H9 (cell line): Measurements from ENCODE around the gene ABCG1. TPM values are rescaled to one million over a fixed set of nuclear protein-coding genes. Genes with fewer than 3 reads are reported as not detected.

Experiments used
- DNase-seq: peaks from one replicate; pipeline ENCODE4 v3.0.0-alpha.2; 2017
- H2AFZ ChIP-seq: one replicate; pipeline ENCODE4 v1.6.1; 2013; ENCODE audit warnings: mild to moderate bottlenecking, low read length, control low read depth, moderate library complexity
- H2AK5ac ChIP-seq: 2 replicates; pipeline ENCODE4 v1.6.1; 2013; ENCODE audit warnings: low read length, control low read depth, mixed read lengths; ENCODE audit not compliant: insufficient read length
- H2BK120ac ChIP-seq: one replicate; pipeline ENCODE4 v1.6.1; 2013; ENCODE audit warnings: low read depth, mild to moderate bottlenecking, low read length, control low read depth, inconsistent platforms; ENCODE audit not compliant: poor library complexity, severe bottlenecking
- H2BK12ac ChIP-seq: 2 replicates; pipeline ENCODE4 v1.6.1; 2013; ENCODE audit warnings: low read length, control low read depth, mixed read lengths, low read depth; ENCODE audit not compliant: insufficient read length
- H2BK15ac ChIP-seq: 2 replicates; pipeline ENCODE4 v1.6.1; 2013; ENCODE audit warnings: low read depth, low read length, control low read depth
- H2BK20ac ChIP-seq: one replicate; pipeline ENCODE4 v1.6.1; 2013; ENCODE audit warnings: low read depth, mild to moderate bottlenecking, low read length, control low read depth, inconsistent platforms; ENCODE audit not compliant: poor library complexity, severe bottlenecking
- H2BK5ac ChIP-seq: 2 replicates; pipeline ENCODE4 v1.6.1; 2013; ENCODE audit warnings: low read length, control low read depth, mixed read lengths; ENCODE audit not compliant: insufficient read length
- H3K14ac ChIP-seq: 2 replicates; pipeline ENCODE4 v1.6.1; 2013; ENCODE audit warnings: low read length, control low read depth; ENCODE audit not compliant: insufficient read depth
- H3K18ac ChIP-seq: 2 replicates; pipeline ENCODE4 v1.6.1; 2013; ENCODE audit warnings: low read depth, mild to moderate bottlenecking, mixed read lengths, low read length, control low read depth; ENCODE audit not compliant: insufficient read length
- H3K23ac ChIP-seq: 2 replicates; pipeline ENCODE4 v1.6.1; 2013; ENCODE audit warnings: low read length, control low read depth, mixed read lengths, low read depth; ENCODE audit not compliant: insufficient read length
- H3K23me2 ChIP-seq: 2 replicates; pipeline ENCODE4 v1.6.1; 2013; ENCODE audit warnings: low read depth, mild to moderate bottlenecking, mixed read lengths, low read length, control low read depth; ENCODE audit not compliant: insufficient read length, poor library complexity, severe bottlenecking
- H3K27ac ChIP-seq: 2 replicates; pipeline ENCODE4 v1.5.1; 2013; ENCODE audit warnings: low read length, control low read depth, mixed read lengths, low read depth; ENCODE audit not compliant: insufficient read length
- H3K27me3 ChIP-seq: 2 replicates; pipeline ENCODE4 v1.6.1; 2013; ENCODE audit warnings: low read length, control low read depth, inconsistent platforms; ENCODE audit not compliant: insufficient read depth
- H3K4ac ChIP-seq: 2 replicates; pipeline ENCODE4 v1.6.1; 2013; ENCODE audit warnings: low read depth, mild to moderate bottlenecking, control low read depth, inconsistent platforms, low read length, moderate library complexity
- H3K4me1 ChIP-seq: 2 replicates; pipeline ENCODE4 v1.6.1; 2013; ENCODE audit warnings: low read length, control low read depth, inconsistent platforms; ENCODE audit not compliant: insufficient read depth
- H3K4me2 ChIP-seq: 2 replicates; pipeline ENCODE4 v1.6.1; 2013; ENCODE audit warnings: low read length, control low read depth, mixed read lengths; ENCODE audit not compliant: insufficient read length, insufficient read depth
- H3K56ac ChIP-seq: 2 replicates; pipeline ENCODE4 v1.6.1; 2013; ENCODE audit warnings: low read depth, mild to moderate bottlenecking, mixed read lengths, low read length, control low read depth; ENCODE audit not compliant: insufficient read length
- H3K79me1 ChIP-seq: 2 replicates; pipeline ENCODE4 v1.6.1; 2013; ENCODE audit warnings: low read depth, mild to moderate bottlenecking, moderate library complexity, low read length, control low read depth, inconsistent platforms; ENCODE audit not compliant: insufficient read depth, poor library complexity, severe bottlenecking
- H3K79me2 ChIP-seq: 2 replicates; pipeline ENCODE4 v1.6.1; 2013; ENCODE audit warnings: low read length, control low read depth, inconsistent platforms; ENCODE audit not compliant: insufficient read depth
- H3K9ac ChIP-seq: 2 replicates; pipeline ENCODE4 v1.6.1; 2013; ENCODE audit warnings: low read length, control low read depth, mixed read lengths; ENCODE audit not compliant: insufficient read length; ENCODE audit errors: extremely low read depth
- H3K9me3 ChIP-seq: one replicate; pipeline ENCODE4 v1.6.1; 2013; ENCODE audit warnings: low read depth, low read length, inconsistent platforms; ENCODE audit not compliant: control insufficient read depth
- H3T11ph ChIP-seq: one replicate; pipeline ENCODE4 v1.6.1; 2013; ENCODE audit warnings: mild to moderate bottlenecking, low read length, control low read depth, inconsistent platforms
- H4K20me1 ChIP-seq: one replicate; pipeline ENCODE4 v1.6.1; 2013; ENCODE audit not compliant: control insufficient read depth, insufficient read length, insufficient read depth
- H4K5ac ChIP-seq: 2 replicates; pipeline ENCODE4 v1.6.1; 2013; ENCODE audit warnings: low read depth, mild to moderate bottlenecking, mixed read lengths, low read length, control low read depth; ENCODE audit not compliant: insufficient read length
- H4K8ac ChIP-seq: replicated peaks from 2 replicates; pipeline ENCODE4 v1.6.1; 2013; ENCODE audit warnings: low read length, control low read depth, mixed read lengths, low read depth; ENCODE audit not compliant: insufficient read length
- H4K91ac ChIP-seq: 2 replicates; pipeline ENCODE4 v1.6.1; 2013; ENCODE audit warnings: low read depth, mild to moderate bottlenecking, moderate library complexity, mixed read lengths, low read length, control low read depth; ENCODE audit not compliant: insufficient read length
- H3K27ac Mint-ChIP-seq, 3 experiments: 2 replicates in 2 of 3; 3 replicates in 1 of 3; pipeline ENCODE4 v1.8.0; 2020 to 2021; ENCODE audit warnings: mixed read lengths in 3 of 3, mild to moderate bottlenecking in 1 of 3, moderate library complexity in 1 of 3
- H3K27me3 Mint-ChIP-seq: 2 replicates; pipeline ENCODE4 v1.8.0; 2021; ENCODE audit warnings: low read depth, mild to moderate bottlenecking, moderate library complexity, mixed read lengths
- H3K36me3 Mint-ChIP-seq, 3 experiments: 2 replicates in 2 of 3; 3 replicates in 1 of 3; pipeline ENCODE4 v1.8.0; 2020 to 2021; ENCODE audit warnings: low read depth in 3 of 3, mixed read lengths in 3 of 3; ENCODE audit not compliant: insufficient read depth in 1 of 3
- H3K4me1 Mint-ChIP-seq, 2 experiments: 2 replicates each; pipeline ENCODE4 v1.8.0; 2020; ENCODE audit warnings: mixed read lengths in 2 of 2
- H3K4me3 Mint-ChIP-seq, 2 experiments: 2 replicates in 1 of 2; 3 replicates in 1 of 2; pipeline ENCODE4 v1.8.0; 2020 to 2021; ENCODE audit warnings: mild to moderate bottlenecking in 2 of 2, mixed read lengths in 2 of 2, moderate library complexity in 1 of 2
- H3K9me3 Mint-ChIP-seq, 2 experiments: 2 replicates in 1 of 2; 3 replicates in 1 of 2; pipeline ENCODE4 v1.8.0; 2020; ENCODE audit warnings: mild to moderate bottlenecking in 2 of 2, mixed read lengths in 2 of 2, moderate library complexity in 1 of 2
- WGBS: extraction: QIAGEN DNeasy Blood & Tissue Kit; methylation state at CpG from one replicate; pipeline ENCODE4 v1.1.7; 2013; ENCODE audit warnings: missing lambda C conversion rate, low lambda C conversion rate, mixed read lengths; ENCODE audit not compliant: insufficient read length; ENCODE audit errors: extremely low coverage; 5-methylcytosine and 5-hydroxymethylcytosine counted together
- total RNA-seq: library from RNA; stranded (reverse); gene quantifications from 2 replicates; pipeline ENCODE4 v1.2.1, GENCODE V29; 2021
- TF ChIP-seq, protein P1 (sequence below): fragments of 200-600 bp; sonication (generic); conservative IDR thresholded peaks from 3 replicates; pipeline ENCODE4 v1.8.0; 2021; ENCODE audit warnings: antibody characterized with exemption, mild to moderate bottlenecking

ABCG1 gene
- total RNA-seq, 1 experiment from 2014 or later, result 0.83 TPM

DNA sequence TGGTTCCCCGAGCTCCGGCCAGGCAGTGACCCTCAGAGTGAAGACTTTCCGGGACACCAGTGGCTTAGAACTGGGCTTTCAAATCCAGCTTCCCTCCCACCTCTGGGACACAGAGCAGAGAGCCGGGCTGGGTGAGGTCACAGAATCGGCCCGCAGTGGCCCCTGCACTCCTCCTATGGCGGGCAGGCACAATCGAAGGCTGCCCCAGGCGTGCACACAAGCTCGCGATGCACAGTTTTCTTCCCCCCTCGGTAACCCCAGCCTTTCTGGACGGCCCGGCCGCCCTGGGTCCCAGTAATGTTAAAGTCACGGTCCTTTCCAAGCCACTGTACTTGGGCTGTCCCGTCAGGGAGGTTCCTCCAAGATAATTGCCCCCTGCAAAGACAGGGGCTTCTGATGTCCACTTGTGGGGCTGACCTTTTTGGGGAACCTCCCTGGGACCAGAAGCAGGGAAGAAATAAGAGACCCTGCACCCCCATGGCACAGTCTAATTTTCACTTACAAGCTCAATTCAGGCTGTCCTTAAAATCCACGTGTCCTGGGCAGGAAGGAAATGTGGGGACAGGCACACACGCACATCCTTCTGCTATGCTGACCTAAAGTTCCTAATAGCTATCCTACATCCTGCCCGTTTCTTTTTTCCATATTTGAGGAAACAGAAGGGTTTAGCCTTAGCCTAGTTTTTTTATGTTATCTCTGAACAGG is 82.6 kb downstream of the ABCG1 start:
- no peaks in the 10 kb centered on the region for H3K4me1 ChIP-seq
- H3T11ph ChIP-seq, result no peak overlapping the region
- no peak overlapping the region for H2AK5ac ChIP-seq
- Mint-ChIP-seq H3K36me3 (no peaks in the 10 kb centered on the region), H3K4me3 (no peak overlapping the region), H3K4me1 (peaks cover 16 to 20% of the 10 kb centered on the region in 2 experiments), H3K27me3 (peaks cover 7% of the 10 kb centered on the region), H3K27ac (no peak overlapping the region), H3K9me3 (no peaks in the 10 kb centered on the region)
- H3K4me2 ChIP-seq, result no peak overlapping the region
- DNase-seq, result no peak
- no peak overlapping the region for H3K9ac ChIP-seq
- no peak overlapping the region for H4K91ac ChIP-seq
- no peak overlapping the region for H2BK5ac ChIP-seq
- H4K5ac ChIP-seq, result no peak overlapping the region
- no peaks in the 10 kb centered on the region for H3K79me2 ChIP-seq
- H3K27me3 ChIP-seq, result no peaks in the 10 kb centered on the region
- H3K14ac ChIP-seq, result no peak overlapping the region
- H2BK12ac ChIP-seq, result no peak overlapping the region
- WGBS, result no CpG with 5 or more reads among the region's 20 CpGs
- no peak overlapping the region for H3K27ac ChIP-seq
- no peak overlapping the region for H2BK120ac ChIP-seq
- no peak overlapping the region for H2AFZ ChIP-seq
- no peak overlapping the region for H3K4ac ChIP-seq
- H4K20me1 ChIP-seq, result no peaks in the 10 kb centered on the region
- no peak overlapping the region for H3K23ac ChIP-seq
- H2BK20ac ChIP-seq, result no peak overlapping the region
- H3K56ac ChIP-seq, result no peak overlapping the region
- H2BK15ac ChIP-seq, result no peak overlapping the region
- H3K9me3 ChIP-seq, result no peaks in the 10 kb centered on the region
- H3K79me1 ChIP-seq, result no peaks in the 10 kb centered on the region
- no peak overlapping the region for H3K18ac ChIP-seq
- no peak overlapping the region for H4K8ac ChIP-seq
- TF ChIP-seq, protein P1, sequence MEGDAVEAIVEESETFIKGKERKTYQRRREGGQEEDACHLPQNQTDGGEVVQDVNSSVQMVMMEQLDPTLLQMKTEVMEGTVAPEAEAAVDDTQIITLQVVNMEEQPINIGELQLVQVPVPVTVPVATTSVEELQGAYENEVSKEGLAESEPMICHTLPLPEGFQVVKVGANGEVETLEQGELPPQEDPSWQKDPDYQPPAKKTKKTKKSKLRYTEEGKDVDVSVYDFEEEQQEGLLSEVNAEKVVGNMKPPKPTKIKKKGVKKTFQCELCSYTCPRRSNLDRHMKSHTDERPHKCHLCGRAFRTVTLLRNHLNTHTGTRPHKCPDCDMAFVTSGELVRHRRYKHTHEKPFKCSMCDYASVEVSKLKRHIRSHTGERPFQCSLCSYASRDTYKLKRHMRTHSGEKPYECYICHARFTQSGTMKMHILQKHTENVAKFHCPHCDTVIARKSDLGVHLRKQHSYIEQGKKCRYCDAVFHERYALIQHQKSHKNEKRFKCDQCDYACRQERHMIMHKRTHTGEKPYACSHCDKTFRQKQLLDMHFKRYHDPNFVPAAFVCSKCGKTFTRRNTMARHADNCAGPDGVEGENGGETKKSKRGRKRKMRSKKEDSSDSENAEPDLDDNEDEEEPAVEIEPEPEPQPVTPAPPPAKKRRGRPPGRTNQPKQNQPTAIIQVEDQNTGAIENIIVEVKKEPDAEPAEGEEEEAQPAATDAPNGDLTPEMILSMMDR, result no peak
- no peaks in the 10 kb centered on the region for H3K23me2 ChIP-seq
